B cell (primary cell): Measurements from ENCODE around the gene PTPRT.

ENCODE experiments used
- CTCF ChIP-seq: fragments of 200-600 bp; IDR thresholded peaks from one replicate; pipeline ENCODE4 v1.8.0; 2022; ENCODE audit warnings: antibody characterized with exemption, mild to moderate bottlenecking
- EZH2 ChIP-seq: IDR thresholded peaks from 2 replicates; pipeline ENCODE4 v1.6.1; 2012; ENCODE audit warnings: borderline replicate concordance, low read depth, mild to moderate bottlenecking, moderate library complexity, low read length; ENCODE audit not compliant: insufficient read depth, poor library complexity, severe bottlenecking

GRCh38 chr20:42924215-42924614, 265.5 kb downstream of the PTPRT start:
- no peak for TF ChIP-seq CTCF
- no peak for TF ChIP-seq EZH2
